ENCODE measurements around the gene UNC5C. TPM values are rescaled to one million over a fixed set of nuclear protein-coding genes. Genes with fewer than 3 reads are reported as not detected.
A peak's percentile ranks its signal among the peaks of the same experiment; 100 is the strongest.

Gene UNC5C
- total RNA-seq, 1 experiment from 2014 or later, result 8.2 TPM

GRCh38 chr4:95290702-95291101 is 258.1 kb downstream of the UNC5C start:
- intact Hi-C loops (cut with micrococcal nuclease; ENCODE audit: unreplicated experiment), result no loop called here
- Histone ChIP-seq H3K4me3 (ENCODE audit: low read depth in 2 of 2, low read length in 2 of 2) (no peak overlapping the region), H3K36me3 (ENCODE audit: control insufficient read depth, insufficient read depth, low read length) (no peaks in the 10 kb centered on the region), H3K4me1 (ENCODE audit: control insufficient read depth, insufficient read depth, low read length) (no peaks in the 10 kb centered on the region), H3K9me3 (ENCODE audit: control insufficient read depth, insufficient read depth, low read depth, low read length) (no peaks in the 10 kb centered on the region), H3K27me3 (ENCODE audit: control insufficient read depth, insufficient read depth, low read length) (no peaks in the 10 kb centered on the region), H3K27ac (ENCODE audit: low read length) (peak overlapping the region; percentile 48; the same call in 1 of the 2 replicates)
- POLR2A ChIA-PET, result no interaction called here
- CTCF ChIA-PET, result no interaction called here
- TF ChIP-seq SIN3A (IDR thresholded peaks at IDR 0.05; ENCODE audit: borderline replicate concordance, insufficient read depth, low read depth, low read length), result no peak
- no peak for TF ChIP-seq REST (IDR thresholded peaks at IDR 0.05; ENCODE audit: insufficient read depth in 1 of 2, low read depth in 2 of 2, low read length in 1 of 2)
- no peak for TF ChIP-seq TCF7L2 (IDR thresholded peaks at IDR 0.05; ENCODE audit: low read depth, low read length)
- TF ChIP-seq CTCF (IDR thresholded peaks at IDR 0.05), result no peak
- no peak for TF ChIP-seq POLR2AphosphoS5 (IDR thresholded peaks at IDR 0.05; ENCODE audit: low read depth, low read length)
- in situ Hi-C loops (cut with HindIII; ENCODE audit: low pct_unique_long_range_greater_than_20kb, low sequenced_read_pairs), result no loop called here
- BruUV-seq (replicated peaks), result no TSS peak
- no peak for ATAC-seq
- DNase-seq (ENCODE audit: low read depth, low spot score), result no peak

- in situ Hi-C loops (cut with HindIII; ENCODE audit: low pct_unique_long_range_greater_than_20kb, low sequenced_read_pairs) (no loop called here), intact Hi-C loops (cut with micrococcal nuclease; ENCODE audit: unreplicated experiment) (no loop called here)
- POLR2A ChIA-PET, result no interaction called here
- TF ChIP-seq REST (IDR thresholded peaks at IDR 0.05; ENCODE audit: insufficient read depth in 1 of 2, low read depth in 2 of 2, low read length in 1 of 2), result no peak
- no peak for TF ChIP-seq SIN3A (IDR thresholded peaks at IDR 0.05; ENCODE audit: borderline replicate concordance, insufficient read depth, low read depth, low read length)
- TF ChIP-seq POLR2AphosphoS5 (IDR thresholded peaks at IDR 0.05; ENCODE audit: low read depth, low read length), result no peak
- TF ChIP-seq CTCF (IDR thresholded peaks at IDR 0.05), result no peak
- TF ChIP-seq TCF7L2 (IDR thresholded peaks at IDR 0.05; ENCODE audit: low read depth, low read length), result no peak
- Histone ChIP-seq H3K4me1 (ENCODE audit: control insufficient read depth, insufficient read depth, low read length) (no peaks in the 10 kb centered on the region), H3K4me3 (ENCODE audit: low read depth in 2 of 2, low read length in 2 of 2) (no peak overlapping the region), H3K36me3 (ENCODE audit: control insufficient read depth, insufficient read depth, low read length) (no peaks in the 10 kb centered on the region), H3K27ac (ENCODE audit: low read length) (peak overlapping the region; percentile 44), H3K9me3 (ENCODE audit: control insufficient read depth, insufficient read depth, low read depth, low read length) (no peaks in the 10 kb centered on the region), H3K27me3 (ENCODE audit: control insufficient read depth, insufficient read depth, low read length) (no peaks in the 10 kb centered on the region)
- no TSS peak for BruUV-seq (replicated peaks)
- CTCF ChIA-PET, result no interaction called here
- no peak for DNase-seq (ENCODE audit: low read depth, low spot score)
- ATAC-seq, result no peak
Measured at GRCh38 chr4:95289028-95289634, 259.6 kb downstream of the UNC5C start.

All from Panc1 (cell line).